Testis (tissue), 3 donors: ENCODE results near the gene ZNF160. TPM values are rescaled to one million over a fixed set of nuclear protein-coding genes. Genes with fewer than 3 reads are reported as not detected.
A peak's percentile ranks its signal among the peaks of the same experiment; 100 is the strongest.
"Not testable (repeated sequence)": the region's sequence is repeated elsewhere in the genome, so short reads cannot be mapped to it uniquely, and the experiment has no call there.

ENCODE experiments used
- DNase-seq: peaks from one replicate; pipeline ENCODE4 v3.0.0-alpha.2; 2019
- H3K27ac ChIP-seq, 2 donors: fragments of 200-600 bp; sonication (generic); one replicate each; pipeline ENCODE4 v1.5.1; 2019
- H3K27me3 ChIP-seq: fragments of 200-600 bp; sonication (generic); one replicate; pipeline ENCODE4 v1.5.1; 2019
- H3K36me3 ChIP-seq: fragments of 200-600 bp; sonication (generic); one replicate; pipeline ENCODE4 v1.5.1; 2017; ENCODE audit warnings: low read depth; ENCODE audit errors: missing control alignments
- H3K4me1 ChIP-seq: fragments of 200-600 bp; sonication (generic); one replicate; pipeline ENCODE4 v1.5.1; 2019
- H3K4me3 ChIP-seq, 2 donors: fragments of 200-600 bp; sonication (generic); one replicate each; pipeline ENCODE4 v1.5.1; 2017 to 2019
- H3K9me3 ChIP-seq: fragments of 200-600 bp; sonication (generic); one replicate; pipeline ENCODE4 v1.5.1; 2017
- CTCF ChIP-seq, 3 experiments: fragments of 450-650 bp in 2 of 3; fragments of 200-600 bp in 1 of 3; sonication (generic) in 1 of 3; IDR thresholded peaks; one replicate each; pipeline ENCODE4 v1.5.1; 2016 to 2019; ENCODE audit warnings: antibody characterized with exemption in 3 of 3, mild to moderate bottlenecking in 2 of 3, moderate library complexity in 1 of 3
- POLR2A ChIP-seq: fragments of 450-650 bp; IDR thresholded peaks from one replicate; pipeline ENCODE4 v1.6.1; 2017; ENCODE audit warnings: antibody characterized with exemption, mild to moderate bottlenecking, moderate library complexity
- WGBS, 2 donors: methylation state at CpG; one replicate each; pipeline ENCODE4 v1.1.5; 2018; 5-methylcytosine and 5-hydroxymethylcytosine counted together
- intact Hi-C: fragments of 100-400 bp; cut with DNase I; formaldehyde crosslinking; loops from one replicate; pipeline ENCODE4 v1.15.1; 2023; ENCODE audit warnings: low total_unique reads
- polyA plus RNA-seq: library from polyadenylated mRNA; stranded (reverse); fragments of 350-450 nt; fragmentation: Illumina TruSeq; extraction: RNeasy Lipid Tissue Mini Kit (QIAGEN cat#74804); gene quantifications from one replicate; pipeline ENCODE4 v1.2.3, GENCODE V29; 2014; ENCODE audit warnings: low read depth, low replicate concordance; ENCODE audit not compliant: insufficient read depth
- total RNA-seq, 2 donors: library from RNA; depleted of rRNA; stranded (reverse); fragments of >200 nt; gene quantifications; one replicate each; pipeline ENCODE4 v1.2.3, GENCODE V29; 2016

The ZNF160 gene
- total and polyA plus RNA-seq, 3 donors from 2014 or later: 30.1 to 113 (median 113) TPM

GRCh38 chr19:53102206-53102755, 941 bp downstream of the ZNF160 start:
- Histone ChIP-seq H3K4me3 (peak overlapping the region; percentile 76 to 94), H3K27ac (peak overlapping the region; percentile 79 to 85), H3K36me3 (no peaks in the 10 kb centered on the region), H3K4me1 (peaks cover 15% of the 10 kb centered on the region), H3K9me3 (no peaks in the 10 kb centered on the region), H3K27me3 (no peaks in the 10 kb centered on the region)
- TF ChIP-seq CTCF (IDR thresholded peaks at IDR 0.05) (no peak), POLR2A (no peak)
- 13 to 18% methylated on average over 10 of the region's 10 CpGs for WGBS, 2 donors
- DNase-seq: no peak
- intact Hi-C loops: no loop called here

GRCh38 chr19:53101518-53101917, 1.7 kb downstream of the ZNF160 start:
- Histone ChIP-seq H3K36me3 (no peaks in the 10 kb centered on the region), H3K4me1 (peaks cover 15% of the 10 kb centered on the region), H3K9me3 (no peaks in the 10 kb centered on the region), H3K4me3 (peak overlapping the region in 1 of 2 donors; percentile 94), H3K27ac (no peak overlapping the region), H3K27me3 (no peaks in the 10 kb centered on the region)
- intact Hi-C loops: no loop called here
- no peak for DNase-seq
- TF ChIP-seq CTCF (IDR thresholded peaks at IDR 0.05) (no peak), POLR2A (no peak)
- WGBS, 2 donors: 17 to 31% methylated on average over 1 of the region's 1 CpG

GRCh38 chr19:53098570-53098969, 4.7 kb downstream of the ZNF160 start:
- H3K36me3 ChIP-seq, H3K27ac ChIP-seq, H3K9me3 ChIP-seq, intact Hi-C loops, H3K27me3 ChIP-seq, H3K4me3 ChIP-seq, DNase-seq: not testable (repeated sequence)
- 91 to 96% methylated on average over 14 of the region's 14 CpGs for WGBS, 2 donors
- peaks cover 29% of the 10 kb centered on the region for H3K4me1 ChIP-seq

GRCh38 chr19:53096982-53097690, 6.1 kb downstream of the ZNF160 start:
- H3K27ac ChIP-seq: not testable (repeated sequence)
- WGBS, 2 donors: 53 to 70% methylated on average over 5 of the region's 10 CpGs

GRCh38 chr19:53096579-53096978, 6.6 kb downstream of the ZNF160 start:
- H3K27ac ChIP-seq, intact Hi-C loops, H3K4me3 ChIP-seq, DNase-seq, H3K36me3 ChIP-seq, H3K27me3 ChIP-seq, H3K9me3 ChIP-seq: not testable (repeated sequence)
- 30 to 43% methylated on average over 3 to 4 of the region's 6 CpGs for WGBS, 2 donors
- peaks cover 25% of the 10 kb centered on the region for H3K4me1 ChIP-seq

More at GRCh38 chr19:53096982-53097690, 6.1 kb downstream of the ZNF160 start:
- H3K4me3 ChIP-seq, DNase-seq, intact Hi-C loops, H3K36me3 ChIP-seq, H3K27me3 ChIP-seq, H3K9me3 ChIP-seq: not testable (repeated sequence)
- H3K4me1 ChIP-seq: peaks cover 29% of the 10 kb centered on the region

- H3K9me3 ChIP-seq: no peaks in the 10 kb centered on the region
- H3K36me3 ChIP-seq: no peaks in the 10 kb centered on the region
- H3K4me1 ChIP-seq: peaks cover 25% of the 10 kb centered on the region
- 45 to 56% methylated on average over 28 to 29 of the region's 29 CpGs for WGBS, 2 donors
- no peak overlapping the region for H3K4me3 ChIP-seq
- DNase-seq: no peak
- H3K27ac ChIP-seq: peak overlapping the region; percentile 44 to 51
- H3K27me3 ChIP-seq: no peaks in the 10 kb centered on the region
- intact Hi-C loops: no loop called here
- TF ChIP-seq POLR2A: no peak
- no peak for TF ChIP-seq CTCF (IDR thresholded peaks at IDR 0.05)
Measured at GRCh38 chr19:53094754-53095575, 8.3 kb downstream of the ZNF160 start.
